ENCODE measurements around the gene WWOX.

The WWOX gene

DNA sequence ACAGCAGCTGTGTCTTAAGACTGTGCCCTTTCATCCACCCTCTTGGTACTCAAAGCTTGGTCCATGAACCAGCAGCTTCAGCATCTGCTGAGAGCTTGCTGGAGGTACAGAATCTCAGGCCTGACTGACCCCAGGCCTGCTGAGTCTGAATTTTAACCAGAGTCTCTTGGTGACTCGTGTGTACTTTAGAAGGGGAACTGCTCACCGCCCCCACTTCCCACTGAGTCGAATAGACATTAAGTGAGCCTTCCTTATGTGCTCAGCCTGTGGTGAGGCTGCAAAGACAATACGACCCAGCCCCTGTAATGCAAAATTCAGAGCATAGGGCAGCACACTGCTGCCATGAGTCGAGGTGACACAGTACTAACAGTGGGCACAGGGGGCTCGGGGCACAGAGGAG lies 662.8 kb downstream of the WWOX start:
- ATAC-seq: no peak
- TF ChIP-seq, protein P1, sequence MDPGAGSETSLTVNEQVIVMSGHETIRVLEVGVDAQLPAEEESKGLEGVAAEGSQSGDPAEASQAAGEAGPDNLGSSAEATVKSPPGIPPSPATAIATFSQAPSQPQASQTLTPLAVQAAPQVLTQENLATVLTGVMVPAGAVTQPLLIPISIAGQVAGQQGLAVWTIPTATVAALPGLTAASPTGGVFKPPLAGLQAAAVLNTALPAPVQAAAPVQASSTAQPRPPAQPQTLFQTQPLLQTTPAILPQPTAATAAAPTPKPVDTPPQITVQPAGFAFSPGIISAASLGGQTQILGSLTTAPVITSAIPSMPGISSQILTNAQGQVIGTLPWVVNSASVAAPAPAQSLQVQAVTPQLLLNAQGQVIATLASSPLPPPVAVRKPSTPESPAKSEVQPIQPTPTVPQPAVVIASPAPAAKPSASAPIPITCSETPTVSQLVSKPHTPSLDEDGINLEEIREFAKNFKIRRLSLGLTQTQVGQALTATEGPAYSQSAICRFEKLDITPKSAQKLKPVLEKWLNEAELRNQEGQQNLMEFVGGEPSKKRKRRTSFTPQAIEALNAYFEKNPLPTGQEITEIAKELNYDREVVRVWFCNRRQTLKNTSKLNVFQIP (CRISPR knock-in tag; IDR thresholded peaks at IDR 0.05; ENCODE audit: borderline replicate concordance, low read depth): no peak
- TF ChIP-seq ZNF8 (CRISPR knock-in tag; IDR thresholded peaks at IDR 0.05) (no peak), ZNF565 (CRISPR knock-in tag; conservative IDR thresholded peaks at IDR 0.05; ENCODE audit: low read depth) (no peak), ARNTL (CRISPR knock-in tag; IDR thresholded peaks at IDR 0.05; ENCODE audit: borderline replicate concordance, low read depth) (no peak), ZFP3 (CRISPR knock-in tag; IDR thresholded peaks at IDR 0.05) (no peak), CREB5 (CRISPR knock-in tag; IDR thresholded peaks at IDR 0.05; ENCODE audit: low read depth) (no peak), ZNF70 (CRISPR knock-in tag; IDR thresholded peaks at IDR 0.05) (no peak), SNAI2 (CRISPR knock-in tag; IDR thresholded peaks at IDR 0.05) (no peak), ISL1 (CRISPR knock-in tag; IDR thresholded peaks at IDR 0.05) (no peak), TOX (CRISPR knock-in tag; IDR thresholded peaks at IDR 0.05; ENCODE audit: borderline replicate concordance) (no peak), ZC3H10 (CRISPR knock-in tag; IDR thresholded peaks at IDR 0.05) (no peak), BACH2 (CRISPR knock-in tag; IDR thresholded peaks at IDR 0.05; ENCODE audit: borderline replicate concordance) (no peak), CSDC2 (CRISPR knock-in tag; IDR thresholded peaks at IDR 0.05) (no peak), ESRRG (CRISPR knock-in tag; IDR thresholded peaks at IDR 0.05) (no peak), PATZ1 (CRISPR knock-in tag; IDR thresholded peaks at IDR 0.05; ENCODE audit: borderline replicate concordance) (no peak), ZFP30 (CRISPR knock-in tag; IDR thresholded peaks at IDR 0.05) (no peak)
- TF ChIP-seq, protein P2, sequence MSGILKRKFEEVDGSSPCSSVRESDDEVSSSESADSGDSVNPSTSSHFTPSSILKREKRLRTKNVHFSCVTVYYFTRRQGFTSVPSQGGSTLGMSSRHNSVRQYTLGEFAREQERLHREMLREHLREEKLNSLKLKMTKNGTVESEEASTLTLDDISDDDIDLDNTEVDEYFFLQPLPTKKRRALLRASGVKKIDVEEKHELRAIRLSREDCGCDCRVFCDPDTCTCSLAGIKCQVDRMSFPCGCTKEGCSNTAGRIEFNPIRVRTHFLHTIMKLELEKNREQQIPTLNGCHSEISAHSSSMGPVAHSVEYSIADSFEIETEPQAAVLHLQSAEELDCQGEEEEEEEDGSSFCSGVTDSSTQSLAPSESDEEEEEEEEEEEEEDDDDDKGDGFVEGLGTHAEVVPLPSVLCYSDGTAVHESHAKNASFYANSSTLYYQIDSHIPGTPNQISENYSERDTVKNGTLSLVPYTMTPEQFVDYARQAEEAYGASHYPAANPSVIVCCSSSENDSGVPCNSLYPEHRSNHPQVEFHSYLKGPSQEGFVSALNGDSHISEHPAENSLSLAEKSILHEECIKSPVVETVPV (CRISPR knock-in tag; IDR thresholded peaks at IDR 0.05): no peak

DNA sequence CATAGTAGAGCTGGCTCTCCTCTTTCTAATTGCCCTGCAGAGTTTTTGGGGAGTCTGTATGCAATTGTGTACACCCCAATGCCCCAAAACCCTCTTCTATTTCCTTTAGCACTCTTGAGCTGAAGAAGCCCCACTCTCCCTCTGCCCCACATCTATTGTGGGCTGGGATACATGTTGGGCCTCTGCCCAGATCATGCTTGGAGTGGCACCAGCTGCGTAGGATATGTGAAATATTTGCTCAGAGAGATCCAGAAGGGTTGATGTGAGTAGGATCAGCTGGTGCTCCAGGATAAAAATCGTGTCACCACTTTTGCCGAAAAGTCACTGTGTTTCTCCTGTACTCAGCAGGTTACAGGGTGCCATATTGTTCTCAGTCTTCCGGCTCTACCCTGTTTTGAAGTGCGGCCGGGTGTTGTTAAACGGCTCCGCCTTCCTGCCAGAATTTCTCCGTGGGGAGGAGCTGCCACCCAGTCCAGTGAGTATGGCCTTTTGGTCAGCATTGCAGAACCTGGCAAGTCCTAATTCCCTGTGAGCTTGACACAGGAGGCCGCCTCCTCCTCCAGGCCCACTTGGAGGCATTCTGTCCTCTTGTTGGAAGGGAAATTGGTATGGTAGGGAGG lies 664.5 kb downstream of the WWOX start:
- ATAC-seq: no peak
- TF ChIP-seq ZC3H10 (CRISPR knock-in tag; IDR thresholded peaks at IDR 0.05) (no peak), ZNF70 (CRISPR knock-in tag; IDR thresholded peaks at IDR 0.05) (no peak), OSR1 (CRISPR knock-in tag; IDR thresholded peaks at IDR 0.05) (no peak), GLIS3 (CRISPR knock-in tag; IDR thresholded peaks at IDR 0.05) (no peak), SNAI2 (CRISPR knock-in tag; IDR thresholded peaks at IDR 0.05) (no peak), ZNF565 (CRISPR knock-in tag; conservative IDR thresholded peaks at IDR 0.05; ENCODE audit: low read depth) (no peak), ESRRG (CRISPR knock-in tag; IDR thresholded peaks at IDR 0.05) (no peak), ZFP3 (CRISPR knock-in tag; IDR thresholded peaks at IDR 0.05) (no peak), BACH2 (CRISPR knock-in tag; IDR thresholded peaks at IDR 0.05; ENCODE audit: borderline replicate concordance) (no peak), ARNTL (CRISPR knock-in tag; IDR thresholded peaks at IDR 0.05; ENCODE audit: borderline replicate concordance, low read depth) (no peak), RARB (CRISPR knock-in tag; IDR thresholded peaks at IDR 0.05) (no peak), TSHZ2 (CRISPR knock-in tag; IDR thresholded peaks at IDR 0.05) (no peak), TOX (CRISPR knock-in tag; IDR thresholded peaks at IDR 0.05; ENCODE audit: borderline replicate concordance) (no peak), ISL1 (CRISPR knock-in tag; IDR thresholded peaks at IDR 0.05) (no peak), PATZ1 (CRISPR knock-in tag; IDR thresholded peaks at IDR 0.05; ENCODE audit: borderline replicate concordance) (no peak), ZNF8 (CRISPR knock-in tag; IDR thresholded peaks at IDR 0.05) (no peak), CREB5 (CRISPR knock-in tag; IDR thresholded peaks at IDR 0.05; ENCODE audit: low read depth) (no peak)
- TF ChIP-seq, protein P2 (CRISPR knock-in tag; IDR thresholded peaks at IDR 0.05): no peak
- TF ChIP-seq, protein P1 (CRISPR knock-in tag; IDR thresholded peaks at IDR 0.05; ENCODE audit: borderline replicate concordance, low read depth): no peak

Measured in SK-N-SH treated with all-trans-retinoic acid at 6 μM for 48 hours (cell line).